22Rv1 (cell line): Measurements from ENCODE around the gene SPRR2D.

ENCODE experiments used
- H3K27ac ChIP-seq: fragments of 450-650 bp; 2 replicates; pipeline ENCODE4 v1.5.1; 2017
- CTCF ChIP-seq: fragments of 450-650 bp; IDR thresholded peaks from 2 replicates; pipeline ENCODE4 v1.5.1; 2017; ENCODE audit warnings: mild to moderate bottlenecking
- ZFX ChIP-seq: fragments of 450-650 bp; IDR thresholded peaks from 2 replicates; pipeline ENCODE4 v1.6.1; 2017; ENCODE audit warnings: antibody characterized with exemption, borderline replicate concordance

Gene SPRR2D

GRCh38 chr1:152993186-152993585 lies 47.7 kb downstream of the SPRR2D start:
- no peak for TF ChIP-seq ZFX
- TF ChIP-seq CTCF, result no peak
- no peak overlapping the region for H3K27ac ChIP-seq
